ENCODE measurements around the gene KCNG2.

The KCNG2 gene

GRCh38 chr18:79935098-79935480, 137.4 kb downstream of the KCNG2 start:
- no peak for DNase-seq (ENCODE audit: low read depth in 2 of 2)
- H3K4me3 ChIP-seq (replicated peaks in 1 of 2; ENCODE audit: low read depth in 2 of 2, low read length in 2 of 2), result no peak overlapping the region
- no peak for TF ChIP-seq CTCF (IDR thresholded peaks at IDR 0.05; ENCODE audit: low read depth, low read length)

- TF ChIP-seq CTCF (IDR thresholded peaks at IDR 0.05; ENCODE audit: low read depth, low read length), result no peak
- no peak overlapping the region for H3K4me3 ChIP-seq (replicated peaks in 1 of 2; ENCODE audit: low read depth in 2 of 2, low read length in 2 of 2)
- no peak for DNase-seq (ENCODE audit: low read depth in 2 of 2)
Observed at GRCh38 chr18:79935499-79935898, 137.8 kb downstream of the KCNG2 start.

- no peak overlapping the region for H3K4me3 ChIP-seq (replicated peaks in 1 of 2; ENCODE audit: low read depth in 2 of 2, low read length in 2 of 2)
- no peak for TF ChIP-seq CTCF (IDR thresholded peaks at IDR 0.05; ENCODE audit: low read depth, low read length)
- DNase-seq (ENCODE audit: low read depth in 2 of 2), result no peak
Observed at GRCh38 chr18:79935925-79936324, 138.2 kb downstream of the KCNG2 start.

GRCh38 chr18:79936641-79937040, 138.9 kb downstream of the KCNG2 start:
- no peak for DNase-seq (ENCODE audit: low read depth in 2 of 2)
- no peak overlapping the region for H3K4me3 ChIP-seq (replicated peaks in 1 of 2; ENCODE audit: low read depth in 2 of 2, low read length in 2 of 2)
- TF ChIP-seq CTCF (IDR thresholded peaks at IDR 0.05; ENCODE audit: low read depth, low read length), result no peak

- H3K4me3 ChIP-seq (replicated peaks in 1 of 2; ENCODE audit: low read depth in 2 of 2, low read length in 2 of 2), result no peak overlapping the region
- no peak for DNase-seq (ENCODE audit: low read depth in 2 of 2)
- no peak for TF ChIP-seq CTCF (IDR thresholded peaks at IDR 0.05; ENCODE audit: low read depth, low read length)
Observed at GRCh38 chr18:79937103-79937860, 139.5 kb downstream of the KCNG2 start.

- no peak for DNase-seq (ENCODE audit: low read depth in 2 of 2)
- TF ChIP-seq CTCF (IDR thresholded peaks at IDR 0.05; ENCODE audit: low read depth, low read length), result no peak
- H3K4me3 ChIP-seq (replicated peaks in 1 of 2; ENCODE audit: low read depth in 2 of 2, low read length in 2 of 2), result no peak overlapping the region
Observed at GRCh38 chr18:79938196-79938595, 140.5 kb downstream of the KCNG2 start.

GRCh38 chr18:79939096-79939495, 141.4 kb downstream of the KCNG2 start:
- DNase-seq (ENCODE audit: low read depth in 2 of 2), result no peak
- TF ChIP-seq CTCF (IDR thresholded peaks at IDR 0.05; ENCODE audit: low read depth, low read length), result no peak
- H3K4me3 ChIP-seq (replicated peaks in 1 of 2; ENCODE audit: low read depth in 2 of 2, low read length in 2 of 2), result no peak overlapping the region

All from cardiac fibroblast (primary cell).